Breast epithelium (tissue), 4 donors: ENCODE data around the gene THPO. TPM values are rescaled to one million over a fixed set of nuclear protein-coding genes. Genes with fewer than 3 reads are reported as not detected.
A peak's percentile ranks its signal among the peaks of the same experiment; 100 is the strongest.
"Not testable (repeated sequence)": the region's sequence is repeated elsewhere in the genome, so short reads cannot be mapped to it uniquely, and the experiment has no call there.

ENCODE experiments used
- DNase-seq, 2 donors: peaks; one replicate each; pipeline ENCODE4 v3.0.0-alpha.2; 2019; ENCODE audit warnings: low spot score in 2 of 2
- H3K27ac ChIP-seq, 2 donors: fragments of 200-600 bp; sonication (generic) in 1 of 2; one replicate each; pipeline ENCODE4 v1.5.1; 2016 to 2019; ENCODE audit warnings: mild to moderate bottlenecking in 1 of 2
- H3K27me3 ChIP-seq, 2 donors: fragments of 200-600 bp; sonication (generic) in 1 of 2; one replicate each; pipeline versions ENCODE4 v1.5.1 to v1.6.0; 2017 to 2019; ENCODE audit warnings: control low read depth in 1 of 2, mild to moderate bottlenecking in 1 of 2
- H3K36me3 ChIP-seq: fragments of 200-600 bp; one replicate; pipeline ENCODE4 v1.5.1; 2019
- H3K4me1 ChIP-seq, 2 donors: fragments of 200-600 bp; sonication (generic); one replicate each; pipeline ENCODE4 v1.5.1; 2016 to 2019; ENCODE audit warnings: control low read depth in 1 of 2
- H3K4me3 ChIP-seq, 3 donors: fragments of 200-600 bp; sonication (generic); 1 replicate in 2 of 3; 2 replicates in 1 of 3; pipeline ENCODE4 v1.5.1; 2016 to 2019; ENCODE audit warnings: mild to moderate bottlenecking in 3 of 3, moderate library complexity in 2 of 3
- H3K9me3 ChIP-seq, 2 donors: fragments of 200-600 bp; sonication (generic) in 1 of 2; one replicate each; pipeline ENCODE4 v1.5.1; 2016 to 2019; ENCODE audit warnings: control low read depth in 1 of 2
- POLR2A ChIP-seq: fragments of 450-650 bp; IDR thresholded peaks from one replicate; pipeline ENCODE4 v1.6.1; 2016; ENCODE audit warnings: antibody characterized with exemption, mild to moderate bottlenecking, moderate library complexity
- POLR2AphosphoS5 ChIP-seq, 3 donors: sonication (generic); formaldehyde crosslinking; IDR thresholded peaks; one replicate each; pipeline ENCODE4 v1.6.1; 2017; ENCODE audit warnings: antibody characterized with exemption in 3 of 3
- intact Hi-C: fragments of 100-400 bp; cut with DNase I; formaldehyde crosslinking; loops from one replicate; pipeline ENCODE4 v1.15.1; 2023; ENCODE audit warnings: low total_unique reads
- total RNA-seq, 3 donors: library from RNA; depleted of rRNA; stranded (reverse); fragments of >200 nt; gene quantifications; one replicate each; pipeline ENCODE4 v1.1.0, GENCODE V29; 2016
- TF ChIP-seq, protein P1 (sequence below), 3 donors: fragments of 450-650 bp; IDR thresholded peaks; one replicate each; pipeline ENCODE4 v1.5.1; 2016 to 2017; ENCODE audit warnings: antibody characterized with exemption in 3 of 3, mild to moderate bottlenecking in 3 of 3, moderate library complexity in 3 of 3

THPO gene
- total RNA-seq, 3 donors from 2014 or later = 0.64 to 1.3 (median 0.73) TPM

DNA sequence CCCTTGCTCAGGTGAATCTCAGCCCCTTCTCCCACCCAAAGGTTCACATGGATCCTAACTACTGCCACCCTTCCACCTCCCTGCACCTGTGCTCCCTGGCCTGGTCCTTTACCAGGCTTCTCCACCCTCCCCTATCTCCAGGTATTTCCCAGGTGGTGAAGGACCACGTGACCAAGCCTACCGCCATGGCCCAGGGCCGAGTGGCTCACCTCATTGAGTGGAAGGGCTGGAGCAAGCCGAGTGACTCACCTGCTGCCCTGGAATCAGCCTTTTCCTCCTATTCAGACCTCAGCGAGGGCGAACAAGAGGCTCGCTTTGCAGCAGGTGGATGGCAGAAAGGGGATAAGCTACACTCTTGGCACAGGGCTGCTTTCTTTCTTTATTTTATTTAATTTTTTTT, 36.1 kb downstream of the THPO start:
- no peak overlapping the region for H3K4me3 ChIP-seq
- peak in 1 of 2 donors; percentile 83 for DNase-seq
- H3K27me3 ChIP-seq = no peaks in the 10 kb centered on the region
- intact Hi-C loops = no loop called here
- H3K9me3 ChIP-seq = no peaks in the 10 kb centered on the region
- H3K36me3 ChIP-seq = no peaks in the 10 kb centered on the region
- H3K27ac ChIP-seq = peak overlapping the region in 1 of 2 donors; percentile 22
- peaks cover 8 to 11% of the 10 kb centered on the region in 2 donors for H3K4me1 ChIP-seq
- TF ChIP-seq POLR2AphosphoS5 (IDR thresholded peaks at IDR 0.05) = no peak
- TF ChIP-seq, protein P1, sequence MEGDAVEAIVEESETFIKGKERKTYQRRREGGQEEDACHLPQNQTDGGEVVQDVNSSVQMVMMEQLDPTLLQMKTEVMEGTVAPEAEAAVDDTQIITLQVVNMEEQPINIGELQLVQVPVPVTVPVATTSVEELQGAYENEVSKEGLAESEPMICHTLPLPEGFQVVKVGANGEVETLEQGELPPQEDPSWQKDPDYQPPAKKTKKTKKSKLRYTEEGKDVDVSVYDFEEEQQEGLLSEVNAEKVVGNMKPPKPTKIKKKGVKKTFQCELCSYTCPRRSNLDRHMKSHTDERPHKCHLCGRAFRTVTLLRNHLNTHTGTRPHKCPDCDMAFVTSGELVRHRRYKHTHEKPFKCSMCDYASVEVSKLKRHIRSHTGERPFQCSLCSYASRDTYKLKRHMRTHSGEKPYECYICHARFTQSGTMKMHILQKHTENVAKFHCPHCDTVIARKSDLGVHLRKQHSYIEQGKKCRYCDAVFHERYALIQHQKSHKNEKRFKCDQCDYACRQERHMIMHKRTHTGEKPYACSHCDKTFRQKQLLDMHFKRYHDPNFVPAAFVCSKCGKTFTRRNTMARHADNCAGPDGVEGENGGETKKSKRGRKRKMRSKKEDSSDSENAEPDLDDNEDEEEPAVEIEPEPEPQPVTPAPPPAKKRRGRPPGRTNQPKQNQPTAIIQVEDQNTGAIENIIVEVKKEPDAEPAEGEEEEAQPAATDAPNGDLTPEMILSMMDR (IDR thresholded peaks at IDR 0.05) = no peak
- no peak for TF ChIP-seq POLR2A

DNA sequence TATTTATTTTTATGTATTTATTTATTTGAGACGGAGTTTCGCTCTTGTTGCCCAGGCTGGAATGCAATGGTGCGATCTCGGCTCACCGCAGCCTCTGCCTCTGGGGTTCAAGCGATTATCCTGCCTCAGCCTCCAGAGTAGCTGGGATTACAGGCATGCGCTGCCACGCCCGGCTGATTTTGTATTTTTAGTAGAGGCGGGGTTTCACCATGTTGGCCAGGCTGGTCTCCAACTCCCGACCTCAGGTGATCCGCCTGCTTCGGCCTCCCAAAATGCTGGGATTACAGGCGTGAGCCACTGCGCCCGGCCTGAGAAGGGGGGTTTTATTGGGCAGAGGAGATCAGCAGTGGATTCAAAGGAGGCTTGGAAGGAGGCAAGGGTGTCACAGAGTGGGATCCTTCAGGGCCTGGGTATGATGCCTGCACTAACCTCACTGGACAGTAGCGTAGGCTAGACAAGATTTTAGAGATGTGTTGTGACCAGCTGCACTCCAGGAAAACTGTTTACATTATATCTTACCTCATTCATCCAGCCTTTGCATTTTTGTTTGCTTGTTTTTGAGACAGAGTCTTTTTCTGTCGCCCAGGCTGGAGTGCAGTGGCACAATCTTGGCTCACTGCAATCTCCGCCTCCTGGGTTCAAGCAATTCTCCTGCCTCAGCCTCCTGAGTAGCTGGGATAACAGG, 38.4 kb downstream of the THPO start:
- H3K36me3 ChIP-seq, H3K27me3 ChIP-seq, H3K4me3 ChIP-seq, H3K9me3 ChIP-seq, intact Hi-C loops, DNase-seq: not testable (repeated sequence)
- Histone ChIP-seq H3K27ac (peak overlapping the region in 1 of 2 donors; percentile 98), H3K4me1 (peaks cover 8 to 11% of the 10 kb centered on the region in 2 donors)

DNA sequence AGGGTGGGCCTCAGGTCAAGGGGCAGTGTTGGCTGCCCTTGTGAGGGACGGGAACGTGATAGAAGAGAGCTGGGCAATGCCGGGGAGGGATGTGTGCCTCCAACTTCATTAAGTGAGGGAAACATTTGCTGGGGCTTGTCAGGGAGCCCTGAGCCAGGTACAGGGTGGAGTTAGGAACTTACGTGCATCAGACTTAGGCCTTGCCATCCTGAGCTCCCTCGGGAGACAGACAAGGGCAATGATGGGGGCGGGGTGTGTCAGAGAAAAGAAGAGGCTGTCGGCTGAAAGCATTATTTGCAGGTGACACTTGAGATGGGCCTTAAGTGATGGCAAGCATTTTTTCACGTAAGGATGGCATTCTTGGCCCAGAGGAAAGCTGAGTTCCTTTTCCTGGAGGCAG, 39.0 kb downstream of the THPO start:
- Histone ChIP-seq H3K4me1 (peaks cover 8 to 11% of the 10 kb centered on the region in 2 donors), H3K9me3 (no peaks in the 10 kb centered on the region), H3K27ac (peak overlapping the region; percentile 98), H3K4me3 (peak overlapping the region in 2 of 3 donors; percentile 83 to 84), H3K36me3 (no peaks in the 10 kb centered on the region), H3K27me3 (no peaks in the 10 kb centered on the region)
- intact Hi-C loops = no loop called here
- TF ChIP-seq POLR2AphosphoS5 (IDR thresholded peaks at IDR 0.05) (no peak), POLR2A (no peak)
- TF ChIP-seq, protein P1 (IDR thresholded peaks at IDR 0.05) = no peak
- no peak for DNase-seq

DNA sequence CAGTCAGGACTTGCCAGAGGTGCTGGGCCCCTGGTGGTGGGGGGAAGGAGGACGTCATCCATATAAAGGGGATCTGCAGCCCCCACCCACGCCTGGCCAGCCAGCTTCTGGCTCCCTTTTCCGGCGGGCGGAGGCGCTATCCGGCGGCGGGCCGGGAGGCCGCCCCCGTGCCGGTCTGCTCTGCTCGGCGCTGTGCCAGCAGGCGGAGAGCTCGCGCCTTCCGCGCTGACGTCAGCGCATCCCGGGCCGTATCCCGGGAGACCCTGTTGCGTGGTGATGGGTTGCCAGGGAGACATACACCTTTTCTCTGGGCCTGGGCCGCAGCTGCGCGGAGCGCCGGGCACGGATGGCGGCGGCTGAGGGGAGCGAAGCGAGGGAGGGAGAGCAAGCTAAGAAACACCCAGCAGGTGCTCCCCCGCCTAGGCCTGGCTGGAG, 39.5 kb downstream of the THPO start:
- peaks cover 4% of the 10 kb centered on the region for H3K36me3 ChIP-seq
- H3K9me3 ChIP-seq = no peaks in the 10 kb centered on the region
- intact Hi-C loops = loop anchor here (1.0 kb wide), 1 partner anchor 23 kb away; the partner anchor contains the start of genes CLCN2 and POLR2H
- peaks cover 8 to 11% of the 10 kb centered on the region in 2 donors for H3K4me1 ChIP-seq
- peak overlapping the region in 2 of 3 donors; percentile 83 to 84 for H3K4me3 ChIP-seq
- H3K27ac ChIP-seq = peak overlapping the region; percentile 98
- DNase-seq = peak in 1 of 2 donors; percentile 71
- TF ChIP-seq, protein P1 (IDR thresholded peaks at IDR 0.05) = peak in 2 of 3 donors; percentile 9 to 11
- TF ChIP-seq POLR2A (no peak), POLR2AphosphoS5 (IDR thresholded peaks at IDR 0.05) (peak; percentile 31 to 63 (median 35))
- H3K27me3 ChIP-seq = no peaks in the 10 kb centered on the region

DNA sequence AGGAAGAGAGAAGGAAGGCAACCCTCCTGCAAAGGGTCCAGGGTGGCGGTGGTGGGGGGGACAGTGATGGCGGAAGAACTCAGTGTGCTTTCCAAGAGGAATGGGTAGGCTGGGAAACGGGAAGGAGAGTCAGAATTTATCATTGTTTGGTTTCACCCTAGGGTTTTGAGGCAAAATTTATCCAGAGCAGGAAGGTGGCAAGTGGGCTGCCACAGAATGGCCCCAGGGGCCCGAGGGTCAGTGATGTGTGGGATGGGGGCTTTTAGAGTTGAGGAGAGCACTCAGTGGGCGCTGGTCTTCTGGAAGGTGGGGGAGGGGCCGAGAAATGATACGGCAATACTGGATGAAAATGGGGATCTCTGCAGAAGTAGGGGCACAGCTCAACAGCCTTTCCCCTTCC, 40.0 kb downstream of the THPO start:
- intact Hi-C loops = loop anchor here (1.0 kb wide), 1 partner anchor 23 kb away; the partner anchor contains the start of genes CLCN2 and POLR2H
- Histone ChIP-seq H3K4me3 (peak overlapping the region in 2 of 3 donors; percentile 83 to 84), H3K4me1 (peaks cover 8 to 11% of the 10 kb centered on the region in 2 donors), H3K27me3 (no peaks in the 10 kb centered on the region), H3K9me3 (no peaks in the 10 kb centered on the region), H3K27ac (peak overlapping the region; percentile 98), H3K36me3 (peaks cover 5% of the 10 kb centered on the region)
- TF ChIP-seq, protein P1 (IDR thresholded peaks at IDR 0.05) = no peak
- TF ChIP-seq POLR2A (no peak), POLR2AphosphoS5 (IDR thresholded peaks at IDR 0.05) (no peak)
- DNase-seq = no peak
